Liver (tissue), 9 donors: Measurements from ENCODE around the gene PCNX3. TPM values are rescaled to one million over a fixed set of nuclear protein-coding genes. Genes with fewer than 3 reads are reported as not detected.

ENCODE experiments used
- DNase-seq: peaks from one replicate; pipeline ENCODE4 v3.0.0-alpha.2; 2017; ENCODE audit warnings: low spot score
- H3K27ac ChIP-seq, 2 donors: one replicate each; pipeline ENCODE4 v1.7.0; 2013; ENCODE audit warnings: inconsistent platforms in 2 of 2, low read length in 2 of 2, control low read depth in 1 of 2, low read depth in 1 of 2, mild to moderate bottlenecking in 1 of 2
- H3K27me3 ChIP-seq, 4 donors: one replicate each; pipeline versions ENCODE4 v1.6.1 to v1.7.0; 2013; ENCODE audit warnings: low read length in 3 of 4, inconsistent platforms in 1 of 4, mild to moderate bottlenecking in 1 of 4, moderate library complexity in 1 of 4; ENCODE audit not compliant: control insufficient read depth in 4 of 4, insufficient read depth in 4 of 4
- H3K36me3 ChIP-seq, 4 donors: one replicate each; pipeline versions ENCODE4 v1.6.1 to v1.7.0; 2013; ENCODE audit warnings: low read length in 3 of 4, mild to moderate bottlenecking in 3 of 4, low read depth in 1 of 4, moderate library complexity in 1 of 4; ENCODE audit not compliant: control insufficient read depth in 4 of 4, insufficient read depth in 3 of 4
- H3K4me1 ChIP-seq, 4 donors: one replicate each; pipeline versions ENCODE4 v1.6.1 to v1.7.0; 2013; ENCODE audit warnings: low read length in 3 of 4, mild to moderate bottlenecking in 3 of 4, moderate library complexity in 1 of 4; ENCODE audit not compliant: control insufficient read depth in 4 of 4, insufficient read depth in 4 of 4
- H3K4me3 ChIP-seq, 3 donors: one replicate each; pipeline versions ENCODE4 v1.6.1 to v1.7.0; 2013; ENCODE audit warnings: low read length in 3 of 3, control low read depth in 1 of 3, low read depth in 1 of 3, mild to moderate bottlenecking in 1 of 3
- H3K9ac ChIP-seq, 2 donors: one replicate each; pipeline ENCODE4 v1.7.0; 2013; ENCODE audit warnings: low read length in 2 of 2, mild to moderate bottlenecking in 2 of 2, moderate library complexity in 2 of 2, control low read depth in 1 of 2, low read depth in 1 of 2
- H3K9me3 ChIP-seq, 4 donors: one replicate each; pipeline versions ENCODE4 v1.6.1 to v1.7.0; 2013; ENCODE audit warnings: low read length in 3 of 4; ENCODE audit not compliant: control insufficient read depth in 4 of 4
- EGR1 ChIP-seq, 2 donors: IDR thresholded peaks; 2 replicates each; pipeline ENCODE4 v1.6.1; 2016 to 2018; ENCODE audit warnings: antibody characterized with exemption in 2 of 2, low read depth in 2 of 2
- FOXA1 ChIP-seq: IDR thresholded peaks from 2 replicates; pipeline ENCODE4 v1.6.1; 2016; ENCODE audit warnings: antibody characterized with exemption
- FOXA2 ChIP-seq: IDR thresholded peaks from 2 replicates; pipeline ENCODE4 v1.6.1; 2016; ENCODE audit warnings: antibody characterized with exemption
- GABPA ChIP-seq, 2 donors: IDR thresholded peaks in 1 of 2; conservative IDR thresholded peaks in 1 of 2; 2 replicates each; pipeline ENCODE4 v1.6.1; 2016; ENCODE audit warnings: antibody characterized with exemption in 2 of 2, mild to moderate bottlenecking in 1 of 2, moderate library complexity in 1 of 2
- HNF4A ChIP-seq, 2 donors: conservative IDR thresholded peaks; 2 replicates each; pipeline ENCODE4 v1.6.1; 2016; ENCODE audit warnings: antibody characterized with exemption in 2 of 2, mild to moderate bottlenecking in 2 of 2
- HNF4G ChIP-seq: IDR thresholded peaks from 2 replicates; pipeline ENCODE4 v1.6.1; 2016; ENCODE audit warnings: antibody characterized with exemption
- JUND ChIP-seq, 2 donors: IDR thresholded peaks; 2 replicates each; pipeline ENCODE4 v1.6.1; 2016; ENCODE audit warnings: antibody characterized with exemption in 2 of 2
- NR2F2 ChIP-seq: IDR thresholded peaks from 2 replicates; pipeline ENCODE4 v1.6.1; 2016; ENCODE audit warnings: antibody characterized with exemption
- RAD21 ChIP-seq, 2 donors: IDR thresholded peaks; 2 replicates each; pipeline ENCODE4 v1.6.1; 2016; ENCODE audit warnings: antibody characterized with exemption in 2 of 2, mild to moderate bottlenecking in 2 of 2
- RXRA ChIP-seq, 2 donors: IDR thresholded peaks; 2 replicates each; pipeline ENCODE4 v1.6.1; 2017 to 2018; ENCODE audit warnings: antibody characterized with exemption in 2 of 2, mild to moderate bottlenecking in 1 of 2
- SP1 ChIP-seq: IDR thresholded peaks from 2 replicates; pipeline ENCODE4 v1.6.1; 2018; ENCODE audit warnings: antibody characterized with exemption, mild to moderate bottlenecking
- TAF1 ChIP-seq: conservative IDR thresholded peaks from 2 replicates; pipeline ENCODE4 v1.6.1; 2016; ENCODE audit warnings: antibody characterized with exemption, mild to moderate bottlenecking
- YY1 ChIP-seq: IDR thresholded peaks from 2 replicates; pipeline ENCODE4 v1.6.1; 2016; ENCODE audit warnings: antibody characterized with exemption, mild to moderate bottlenecking
- WGBS: extraction: QIAGEN DNeasy Blood & Tissue Kit; methylation state at CpG from one replicate; pipeline ENCODE4 v1.1.7; 2013; 5-methylcytosine and 5-hydroxymethylcytosine counted together
- polyA plus RNA-seq, 2 donors: library from polyadenylated mRNA; stranded (reverse) in 1 of 2; unstranded in 1 of 2; fragments of 200-250 nt in 1 of 2; fragments of >200 nt in 1 of 2; fragmentation: Nextera tagmentation in 1 of 2; extraction: Ambion mirVana in 1 of 2; gene quantifications; one replicate each; pipeline versions ENCODE4 v1.2.1 to v1.2.3, GENCODE V29; 2013 to 2015
- total RNA-seq, 2 donors: library from RNA; depleted of rRNA; stranded (reverse); fragments of >200 nt; gene quantifications; one replicate each; pipeline ENCODE4 v1.2.3, GENCODE V29; 2014
- TF ChIP-seq, protein P1 (sequence below): IDR thresholded peaks from 2 replicates; pipeline ENCODE4 v1.6.1; 2016; ENCODE audit warnings: antibody characterized with exemption
- TF ChIP-seq, protein P2 (sequence below): IDR thresholded peaks from 2 replicates; pipeline ENCODE4 v1.6.1; 2016; ENCODE audit warnings: antibody characterized with exemption, mild to moderate bottlenecking
- TF ChIP-seq, protein P3 (sequence below): fragments of 150-350 bp; IDR thresholded peaks from 2 replicates; pipeline ENCODE4 v1.5.1; 2017; ENCODE audit warnings: improper control_type of control experiment, low read depth, low read length; ENCODE audit not compliant: missing input control
- TF ChIP-seq, protein P4 (sequence below): IDR thresholded peaks from 2 replicates; pipeline ENCODE4 v1.6.1; 2016; ENCODE audit warnings: antibody characterized with exemption
- TF ChIP-seq, protein P5 (sequence below): IDR thresholded peaks from 2 replicates; pipeline ENCODE4 v1.6.1; 2016; ENCODE audit warnings: antibody characterized with exemption
- donor health status: healthy.
- donor health status: healthy.
- donor health status: healthy.
- donor health status: healthy.
- donor health status: healthy.

PCNX3 gene
- total and polyA plus RNA-seq, 4 donors, result 4.7 to 13.4 (median 12.1) TPM

DNA sequence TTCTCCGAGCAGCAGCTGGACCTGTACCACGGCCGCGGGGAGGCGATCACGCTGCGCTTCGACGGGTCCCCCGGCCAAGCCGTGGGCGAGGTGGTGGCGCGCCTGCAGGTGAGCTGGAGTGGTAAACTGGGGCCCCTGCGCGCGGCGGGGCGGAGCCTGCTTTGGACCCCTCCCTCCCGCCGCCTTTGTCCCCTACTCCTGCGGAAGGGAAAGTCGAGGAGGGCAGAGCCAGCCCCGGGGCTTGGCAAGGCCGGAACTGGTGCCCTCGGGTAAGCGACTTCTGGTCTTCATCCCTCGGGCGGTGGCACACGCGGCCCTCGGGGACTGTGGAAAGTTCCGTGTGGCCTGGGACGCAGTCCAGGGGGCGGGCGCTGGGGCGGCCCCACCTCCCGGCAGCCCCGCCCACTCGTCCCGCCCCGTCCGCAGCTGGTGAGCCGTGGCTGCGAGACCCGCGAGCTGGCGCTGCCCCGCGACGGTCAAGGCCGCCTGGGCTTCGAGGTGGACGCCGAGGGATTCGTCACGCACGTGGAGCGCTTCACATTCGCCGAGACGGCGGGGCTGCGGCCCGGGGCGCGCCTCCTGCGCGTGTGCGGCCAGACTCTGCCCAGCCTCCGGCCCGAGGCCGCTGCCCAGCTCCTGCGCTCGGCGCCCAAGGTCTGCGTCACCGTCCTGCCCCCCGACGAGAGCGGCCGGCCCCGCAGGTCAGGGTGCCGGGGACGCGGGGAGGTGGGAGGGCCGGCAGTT is 31.6 kb downstream of the PCNX3 start:
- DNase-seq, result peak; percentile 44
- Histone ChIP-seq H3K27me3 (no peaks in the 10 kb centered on the region), H3K9ac (peak overlapping the region in 1 of 2 donors; percentile 9), H3K9me3 (no peaks in the 10 kb centered on the region), H3K36me3 (peaks cover 4 to 10% (median 6%) of the 10 kb centered on the region in 4 donors), H3K4me3 (peak overlapping the region; percentile 31 to 56 (median 52)), H3K4me1 (peaks cover 16 to 35% (median 26%) of the 10 kb centered on the region in 4 donors), H3K27ac (peak overlapping the region; percentile 37 to 72)
- TF ChIP-seq YY1 (no peak), SP1 (peak; percentile 41)
- WGBS, result 23% methylated on average over 87 of the region's 87 CpGs

DNA sequence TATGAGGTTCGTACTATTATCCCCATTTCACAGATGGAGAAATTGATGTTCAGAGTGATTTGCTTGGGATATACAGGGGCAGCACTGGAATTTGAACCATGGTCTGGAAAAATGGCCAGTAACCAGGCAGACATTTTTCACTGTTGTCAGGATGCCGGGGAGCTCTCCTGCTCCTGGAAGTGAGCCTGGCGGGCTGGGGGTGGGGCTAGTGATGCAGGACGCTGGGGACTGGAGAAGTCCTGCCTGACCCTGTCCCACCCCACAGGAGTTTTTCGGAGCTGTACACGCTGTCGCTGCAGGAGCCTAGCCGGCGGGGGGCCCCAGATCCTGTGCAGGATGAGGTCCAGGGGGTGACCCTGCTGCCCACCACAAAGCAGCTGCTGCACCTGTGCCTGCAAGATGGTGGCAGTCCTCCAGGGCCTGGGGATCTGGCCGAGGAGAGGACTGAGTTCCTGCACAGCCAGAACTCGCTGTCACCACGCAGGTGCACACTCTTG is 33.5 kb downstream of the PCNX3 start:
- H3K36me3 ChIP-seq, result peaks cover 0 to 10% (median 6%) of the 10 kb centered on the region in 4 donors
- H3K9ac ChIP-seq, result no peak overlapping the region
- TF ChIP-seq, protein P1, sequence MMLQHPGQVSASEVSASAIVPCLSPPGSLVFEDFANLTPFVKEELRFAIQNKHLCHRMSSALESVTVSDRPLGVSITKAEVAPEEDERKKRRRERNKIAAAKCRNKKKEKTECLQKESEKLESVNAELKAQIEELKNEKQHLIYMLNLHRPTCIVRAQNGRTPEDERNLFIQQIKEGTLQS, result no peak
- TF ChIP-seq, protein P2, sequence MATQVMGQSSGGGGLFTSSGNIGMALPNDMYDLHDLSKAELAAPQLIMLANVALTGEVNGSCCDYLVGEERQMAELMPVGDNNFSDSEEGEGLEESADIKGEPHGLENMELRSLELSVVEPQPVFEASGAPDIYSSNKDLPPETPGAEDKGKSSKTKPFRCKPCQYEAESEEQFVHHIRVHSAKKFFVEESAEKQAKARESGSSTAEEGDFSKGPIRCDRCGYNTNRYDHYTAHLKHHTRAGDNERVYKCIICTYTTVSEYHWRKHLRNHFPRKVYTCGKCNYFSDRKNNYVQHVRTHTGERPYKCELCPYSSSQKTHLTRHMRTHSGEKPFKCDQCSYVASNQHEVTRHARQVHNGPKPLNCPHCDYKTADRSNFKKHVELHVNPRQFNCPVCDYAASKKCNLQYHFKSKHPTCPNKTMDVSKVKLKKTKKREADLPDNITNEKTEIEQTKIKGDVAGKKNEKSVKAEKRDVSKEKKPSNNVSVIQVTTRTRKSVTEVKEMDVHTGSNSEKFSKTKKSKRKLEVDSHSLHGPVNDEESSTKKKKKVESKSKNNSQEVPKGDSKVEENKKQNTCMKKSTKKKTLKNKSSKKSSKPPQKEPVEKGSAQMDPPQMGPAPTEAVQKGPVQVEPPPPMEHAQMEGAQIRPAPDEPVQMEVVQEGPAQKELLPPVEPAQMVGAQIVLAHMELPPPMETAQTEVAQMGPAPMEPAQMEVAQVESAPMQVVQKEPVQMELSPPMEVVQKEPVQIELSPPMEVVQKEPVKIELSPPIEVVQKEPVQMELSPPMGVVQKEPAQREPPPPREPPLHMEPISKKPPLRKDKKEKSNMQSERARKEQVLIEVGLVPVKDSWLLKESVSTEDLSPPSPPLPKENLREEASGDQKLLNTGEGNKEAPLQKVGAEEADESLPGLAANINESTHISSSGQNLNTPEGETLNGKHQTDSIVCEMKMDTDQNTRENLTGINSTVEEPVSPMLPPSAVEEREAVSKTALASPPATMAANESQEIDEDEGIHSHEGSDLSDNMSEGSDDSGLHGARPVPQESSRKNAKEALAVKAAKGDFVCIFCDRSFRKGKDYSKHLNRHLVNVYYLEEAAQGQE, result no peak
- TF ChIP-seq FOXA1, result no peak
- TF ChIP-seq HNF4A (conservative IDR thresholded peaks at IDR 0.05), result peak; percentile 58 to 73
- no peak for TF ChIP-seq HNF4G
- no peak for TF ChIP-seq GABPA (IDR thresholded peaks at IDR 0.05 in 1 of 2, conservative IDR thresholded peaks at IDR 0.05 in 1 of 2)
- TF ChIP-seq JUND (IDR thresholded peaks at IDR 0.05), result no peak
- TF ChIP-seq NR2F2, result no peak
- TF ChIP-seq RAD21 (IDR thresholded peaks at IDR 0.05), result no peak
- TF ChIP-seq, protein P3, sequence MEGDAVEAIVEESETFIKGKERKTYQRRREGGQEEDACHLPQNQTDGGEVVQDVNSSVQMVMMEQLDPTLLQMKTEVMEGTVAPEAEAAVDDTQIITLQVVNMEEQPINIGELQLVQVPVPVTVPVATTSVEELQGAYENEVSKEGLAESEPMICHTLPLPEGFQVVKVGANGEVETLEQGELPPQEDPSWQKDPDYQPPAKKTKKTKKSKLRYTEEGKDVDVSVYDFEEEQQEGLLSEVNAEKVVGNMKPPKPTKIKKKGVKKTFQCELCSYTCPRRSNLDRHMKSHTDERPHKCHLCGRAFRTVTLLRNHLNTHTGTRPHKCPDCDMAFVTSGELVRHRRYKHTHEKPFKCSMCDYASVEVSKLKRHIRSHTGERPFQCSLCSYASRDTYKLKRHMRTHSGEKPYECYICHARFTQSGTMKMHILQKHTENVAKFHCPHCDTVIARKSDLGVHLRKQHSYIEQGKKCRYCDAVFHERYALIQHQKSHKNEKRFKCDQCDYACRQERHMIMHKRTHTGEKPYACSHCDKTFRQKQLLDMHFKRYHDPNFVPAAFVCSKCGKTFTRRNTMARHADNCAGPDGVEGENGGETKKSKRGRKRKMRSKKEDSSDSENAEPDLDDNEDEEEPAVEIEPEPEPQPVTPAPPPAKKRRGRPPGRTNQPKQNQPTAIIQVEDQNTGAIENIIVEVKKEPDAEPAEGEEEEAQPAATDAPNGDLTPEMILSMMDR, result no peak
- TF ChIP-seq, protein P4, sequence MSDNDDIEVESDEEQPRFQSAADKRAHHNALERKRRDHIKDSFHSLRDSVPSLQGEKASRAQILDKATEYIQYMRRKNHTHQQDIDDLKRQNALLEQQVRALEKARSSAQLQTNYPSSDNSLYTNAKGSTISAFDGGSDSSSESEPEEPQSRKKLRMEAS, result no peak
- peak; percentile 33 for TF ChIP-seq SP1
- TF ChIP-seq, protein P5, sequence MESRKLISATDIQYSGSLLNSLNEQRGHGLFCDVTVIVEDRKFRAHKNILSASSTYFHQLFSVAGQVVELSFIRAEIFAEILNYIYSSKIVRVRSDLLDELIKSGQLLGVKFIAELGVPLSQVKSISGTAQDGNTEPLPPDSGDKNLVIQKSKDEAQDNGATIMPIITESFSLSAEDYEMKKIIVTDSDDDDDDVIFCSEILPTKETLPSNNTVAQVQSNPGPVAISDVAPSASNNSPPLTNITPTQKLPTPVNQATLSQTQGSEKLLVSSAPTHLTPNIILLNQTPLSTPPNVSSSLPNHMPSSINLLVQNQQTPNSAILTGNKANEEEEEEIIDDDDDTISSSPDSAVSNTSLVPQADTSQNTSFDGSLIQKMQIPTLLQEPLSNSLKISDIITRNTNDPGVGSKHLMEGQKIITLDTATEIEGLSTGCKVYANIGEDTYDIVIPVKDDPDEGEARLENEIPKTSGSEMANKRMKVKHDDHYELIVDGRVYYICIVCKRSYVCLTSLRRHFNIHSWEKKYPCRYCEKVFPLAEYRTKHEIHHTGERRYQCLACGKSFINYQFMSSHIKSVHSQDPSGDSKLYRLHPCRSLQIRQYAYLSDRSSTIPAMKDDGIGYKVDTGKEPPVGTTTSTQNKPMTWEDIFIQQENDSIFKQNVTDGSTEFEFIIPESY, result no peak
- no peak for TF ChIP-seq EGR1 (IDR thresholded peaks at IDR 0.05; ENCODE audit: low read depth in 2 of 2)
- peak in 1 of 2 donors; percentile 14 for TF ChIP-seq RXRA (IDR thresholded peaks at IDR 0.05)
- TF ChIP-seq FOXA2, result no peak
- peak; percentile 78 for TF ChIP-seq YY1
- TF ChIP-seq TAF1, result no peak
- peaks cover 26 to 52% (median 38%) of the 10 kb centered on the region in 4 donors for H3K4me1 ChIP-seq
- H3K9me3 ChIP-seq, result no peaks in the 10 kb centered on the region
- 55% methylated on average over 12 of the region's 12 CpGs for WGBS
- no peak for DNase-seq
- no peak overlapping the region for H3K4me3 ChIP-seq
- H3K27me3 ChIP-seq, result no peaks in the 10 kb centered on the region
- no peak overlapping the region for H3K27ac ChIP-seq
